ENCODE results near the gene SDR42E2.

SDR42E2 gene

GRCh38 chr16:22240023-22240710 is 77.9 kb downstream of the SDR42E2 start:
- Histone ChIP-seq H3K4me3 (ENCODE audit: low read depth, low read length) (no peak overlapping the region), H3K36me3 (ENCODE audit: control insufficient read depth, insufficient read depth, low read length) (peaks cover 3% of the 10 kb centered on the region), H3K9me3 (ENCODE audit: control insufficient read depth, insufficient read depth, low read length) (no peaks in the 10 kb centered on the region), H3K9ac (ENCODE audit: low read depth, low read length) (no peak overlapping the region), H3K4me1 (ENCODE audit: control insufficient read depth, insufficient read depth, low read length) (no peaks in the 10 kb centered on the region), H3K27me3 (ENCODE audit: control insufficient read depth, insufficient read depth, low read length) (no peaks in the 10 kb centered on the region)

Measured in iPS-15b (cell line).